Measurements from ENCODE around the gene SMG7.

DNA sequence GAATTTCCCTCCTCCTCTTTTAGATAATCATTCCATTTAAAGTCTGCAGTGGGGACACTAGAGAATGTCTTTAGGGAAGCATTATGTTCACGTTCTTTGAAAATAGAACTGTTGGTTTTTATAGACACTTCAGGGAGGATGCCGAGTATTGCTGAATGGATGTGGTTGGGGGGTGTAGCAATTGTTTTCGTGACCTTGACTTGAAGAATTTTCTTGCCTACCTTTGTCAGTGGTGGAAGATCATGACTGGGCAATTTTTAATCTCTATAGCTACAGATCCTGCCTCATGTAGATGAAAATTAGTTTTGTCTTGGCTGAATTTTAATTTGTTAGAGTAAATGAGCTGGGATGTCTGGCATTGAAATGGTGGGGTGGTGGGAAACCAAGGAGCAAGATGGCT, 3.8 kb downstream of the SMG7 start:
- TF ChIP-seq, protein P1, sequence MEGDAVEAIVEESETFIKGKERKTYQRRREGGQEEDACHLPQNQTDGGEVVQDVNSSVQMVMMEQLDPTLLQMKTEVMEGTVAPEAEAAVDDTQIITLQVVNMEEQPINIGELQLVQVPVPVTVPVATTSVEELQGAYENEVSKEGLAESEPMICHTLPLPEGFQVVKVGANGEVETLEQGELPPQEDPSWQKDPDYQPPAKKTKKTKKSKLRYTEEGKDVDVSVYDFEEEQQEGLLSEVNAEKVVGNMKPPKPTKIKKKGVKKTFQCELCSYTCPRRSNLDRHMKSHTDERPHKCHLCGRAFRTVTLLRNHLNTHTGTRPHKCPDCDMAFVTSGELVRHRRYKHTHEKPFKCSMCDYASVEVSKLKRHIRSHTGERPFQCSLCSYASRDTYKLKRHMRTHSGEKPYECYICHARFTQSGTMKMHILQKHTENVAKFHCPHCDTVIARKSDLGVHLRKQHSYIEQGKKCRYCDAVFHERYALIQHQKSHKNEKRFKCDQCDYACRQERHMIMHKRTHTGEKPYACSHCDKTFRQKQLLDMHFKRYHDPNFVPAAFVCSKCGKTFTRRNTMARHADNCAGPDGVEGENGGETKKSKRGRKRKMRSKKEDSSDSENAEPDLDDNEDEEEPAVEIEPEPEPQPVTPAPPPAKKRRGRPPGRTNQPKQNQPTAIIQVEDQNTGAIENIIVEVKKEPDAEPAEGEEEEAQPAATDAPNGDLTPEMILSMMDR (IDR thresholded peaks at IDR 0.05 in 2 of 3, conservative IDR thresholded peaks at IDR 0.05 in 1 of 3; ENCODE audit: control insufficient read depth in 2 of 3, extremely low read depth in 1 of 3, insufficient read depth in 1 of 3, low read depth in 3 of 3, low read length in 3 of 3), result no peak
- TF ChIP-seq DPF2 (IDR thresholded peaks at IDR 0.05) (no peak), TCF3 (IDR thresholded peaks at IDR 0.05; ENCODE audit: borderline replicate concordance, insufficient read depth, low read depth, low read length) (no peak), ZNF24 (IDR thresholded peaks at IDR 0.05) (no peak), GABPA (IDR thresholded peaks at IDR 0.05; ENCODE audit: low read depth) (no peak), POLR2A (IDR thresholded peaks at IDR 0.05; ENCODE audit: low read depth, low read length) (no peak), HCFC1 (IDR thresholded peaks at IDR 0.05; ENCODE audit: low read length) (no peak), CBX5 (IDR thresholded peaks at IDR 0.05; ENCODE audit: low read depth) (no peak), MTA2 (IDR thresholded peaks at IDR 0.05; ENCODE audit: low read depth) (no peak), ETV6 (conservative IDR thresholded peaks at IDR 0.05 in 1 of 2, IDR thresholded peaks at IDR 0.05 in 1 of 2; ENCODE audit: borderline replicate concordance in 1 of 2, low read depth in 1 of 2) (no peak)
- TF ChIP-seq, protein P2, sequence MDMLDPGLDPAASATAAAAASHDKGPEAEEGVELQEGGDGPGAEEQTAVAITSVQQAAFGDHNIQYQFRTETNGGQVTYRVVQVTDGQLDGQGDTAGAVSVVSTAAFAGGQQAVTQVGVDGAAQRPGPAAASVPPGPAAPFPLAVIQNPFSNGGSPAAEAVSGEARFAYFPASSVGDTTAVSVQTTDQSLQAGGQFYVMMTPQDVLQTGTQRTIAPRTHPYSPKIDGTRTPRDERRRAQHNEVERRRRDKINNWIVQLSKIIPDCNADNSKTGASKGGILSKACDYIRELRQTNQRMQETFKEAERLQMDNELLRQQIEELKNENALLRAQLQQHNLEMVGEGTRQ (IDR thresholded peaks at IDR 0.05; ENCODE audit: borderline replicate concordance, low read depth, low read length), result no peak
- TF ChIP-seq, protein P3, sequence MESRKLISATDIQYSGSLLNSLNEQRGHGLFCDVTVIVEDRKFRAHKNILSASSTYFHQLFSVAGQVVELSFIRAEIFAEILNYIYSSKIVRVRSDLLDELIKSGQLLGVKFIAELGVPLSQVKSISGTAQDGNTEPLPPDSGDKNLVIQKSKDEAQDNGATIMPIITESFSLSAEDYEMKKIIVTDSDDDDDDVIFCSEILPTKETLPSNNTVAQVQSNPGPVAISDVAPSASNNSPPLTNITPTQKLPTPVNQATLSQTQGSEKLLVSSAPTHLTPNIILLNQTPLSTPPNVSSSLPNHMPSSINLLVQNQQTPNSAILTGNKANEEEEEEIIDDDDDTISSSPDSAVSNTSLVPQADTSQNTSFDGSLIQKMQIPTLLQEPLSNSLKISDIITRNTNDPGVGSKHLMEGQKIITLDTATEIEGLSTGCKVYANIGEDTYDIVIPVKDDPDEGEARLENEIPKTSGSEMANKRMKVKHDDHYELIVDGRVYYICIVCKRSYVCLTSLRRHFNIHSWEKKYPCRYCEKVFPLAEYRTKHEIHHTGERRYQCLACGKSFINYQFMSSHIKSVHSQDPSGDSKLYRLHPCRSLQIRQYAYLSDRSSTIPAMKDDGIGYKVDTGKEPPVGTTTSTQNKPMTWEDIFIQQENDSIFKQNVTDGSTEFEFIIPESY (IDR thresholded peaks at IDR 0.05), result no peak
- TF ChIP-seq, protein P4, sequence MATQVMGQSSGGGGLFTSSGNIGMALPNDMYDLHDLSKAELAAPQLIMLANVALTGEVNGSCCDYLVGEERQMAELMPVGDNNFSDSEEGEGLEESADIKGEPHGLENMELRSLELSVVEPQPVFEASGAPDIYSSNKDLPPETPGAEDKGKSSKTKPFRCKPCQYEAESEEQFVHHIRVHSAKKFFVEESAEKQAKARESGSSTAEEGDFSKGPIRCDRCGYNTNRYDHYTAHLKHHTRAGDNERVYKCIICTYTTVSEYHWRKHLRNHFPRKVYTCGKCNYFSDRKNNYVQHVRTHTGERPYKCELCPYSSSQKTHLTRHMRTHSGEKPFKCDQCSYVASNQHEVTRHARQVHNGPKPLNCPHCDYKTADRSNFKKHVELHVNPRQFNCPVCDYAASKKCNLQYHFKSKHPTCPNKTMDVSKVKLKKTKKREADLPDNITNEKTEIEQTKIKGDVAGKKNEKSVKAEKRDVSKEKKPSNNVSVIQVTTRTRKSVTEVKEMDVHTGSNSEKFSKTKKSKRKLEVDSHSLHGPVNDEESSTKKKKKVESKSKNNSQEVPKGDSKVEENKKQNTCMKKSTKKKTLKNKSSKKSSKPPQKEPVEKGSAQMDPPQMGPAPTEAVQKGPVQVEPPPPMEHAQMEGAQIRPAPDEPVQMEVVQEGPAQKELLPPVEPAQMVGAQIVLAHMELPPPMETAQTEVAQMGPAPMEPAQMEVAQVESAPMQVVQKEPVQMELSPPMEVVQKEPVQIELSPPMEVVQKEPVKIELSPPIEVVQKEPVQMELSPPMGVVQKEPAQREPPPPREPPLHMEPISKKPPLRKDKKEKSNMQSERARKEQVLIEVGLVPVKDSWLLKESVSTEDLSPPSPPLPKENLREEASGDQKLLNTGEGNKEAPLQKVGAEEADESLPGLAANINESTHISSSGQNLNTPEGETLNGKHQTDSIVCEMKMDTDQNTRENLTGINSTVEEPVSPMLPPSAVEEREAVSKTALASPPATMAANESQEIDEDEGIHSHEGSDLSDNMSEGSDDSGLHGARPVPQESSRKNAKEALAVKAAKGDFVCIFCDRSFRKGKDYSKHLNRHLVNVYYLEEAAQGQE (IDR thresholded peaks at IDR 0.05; ENCODE audit: low read depth, low read length), result no peak

Measured in GM12878 (cell line).